Measurements from ENCODE around the gene UGT1A8.
"Not testable (repeated sequence)": the region's sequence is repeated elsewhere in the genome, so short reads cannot be mapped to it uniquely, and the experiment has no call there.

UGT1A8 gene

DNA sequence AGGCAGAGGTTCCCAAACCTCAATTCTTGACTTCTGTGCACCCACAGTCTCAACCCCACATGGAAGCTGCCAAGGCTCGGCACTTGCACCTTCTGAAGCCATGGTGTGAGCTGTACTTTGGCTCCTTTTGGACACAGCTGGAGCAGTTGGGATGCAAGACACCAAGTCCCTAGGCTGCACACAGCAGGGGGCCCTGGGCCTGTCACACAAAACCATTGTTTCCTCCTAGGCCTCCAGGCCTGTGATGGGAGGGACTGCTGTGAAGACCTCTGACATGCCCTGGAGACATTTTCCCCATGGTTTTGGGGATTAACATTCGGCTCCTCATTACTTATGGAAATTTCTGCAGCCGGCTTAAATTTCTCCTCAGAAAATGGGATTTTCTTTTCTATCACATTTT is 28.6 kb downstream of the UGT1A8 start:
- not testable (repeated sequence) for DNase-seq

DNA sequence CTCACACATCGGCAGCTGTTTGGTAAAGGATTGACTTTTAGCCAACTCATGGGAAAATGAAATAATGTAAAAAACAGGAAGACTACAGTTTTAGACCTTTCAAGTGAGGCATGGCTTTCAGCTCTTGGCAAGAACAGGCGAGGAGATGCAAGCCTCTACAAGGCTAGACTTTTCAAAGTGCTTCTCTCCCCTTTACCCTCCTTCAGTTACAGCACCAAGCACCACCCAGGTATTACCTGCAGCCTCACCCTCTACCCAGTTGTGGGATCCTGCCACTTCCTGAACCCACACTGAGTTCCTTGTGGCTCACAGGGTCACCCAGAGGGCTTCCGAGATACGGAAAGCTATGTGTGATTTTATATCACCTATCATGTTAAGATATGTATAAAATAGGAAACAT is 33.5 kb downstream of the UGT1A8 start:
- no peak for DNase-seq

DNA sequence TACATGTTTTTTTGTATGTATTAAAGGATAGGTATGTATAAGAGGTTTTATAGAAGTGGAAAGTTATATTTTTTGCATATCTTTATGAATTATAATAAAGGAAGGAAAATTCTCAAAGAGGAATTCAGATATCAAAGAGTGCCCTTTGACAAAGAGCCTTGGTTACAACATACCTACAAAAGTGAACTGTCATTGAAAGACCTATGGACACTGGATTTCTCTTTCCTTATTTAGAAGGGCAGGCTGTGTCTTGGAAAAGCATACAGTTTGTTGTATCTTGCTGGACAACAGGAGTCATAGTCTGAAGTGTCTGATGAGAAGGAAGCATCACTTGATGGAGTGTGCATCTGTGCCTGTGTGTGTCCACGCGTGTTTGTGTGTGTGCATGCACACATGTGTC is 34.0 kb downstream of the UGT1A8 start:
- no peak for DNase-seq

DNA sequence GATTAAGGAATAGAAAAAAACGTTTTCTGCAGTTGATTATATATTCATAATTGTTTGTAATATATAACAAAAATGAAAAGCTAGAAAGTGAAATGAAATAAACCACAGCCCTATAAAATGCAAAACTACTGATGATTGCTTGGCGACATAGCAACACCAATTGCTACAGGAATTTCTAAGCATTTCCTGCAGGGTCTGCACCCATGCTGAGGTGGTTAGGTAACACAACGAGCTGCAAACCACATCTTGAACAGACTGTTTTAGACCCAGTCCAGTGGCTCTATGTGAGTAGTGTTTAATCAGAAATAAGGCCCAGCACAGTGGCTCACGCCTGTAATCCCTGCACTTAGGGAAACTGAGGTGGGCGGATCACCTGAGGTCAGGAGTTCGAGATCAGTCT is 37.1 kb downstream of the UGT1A8 start:
- DNase-seq, result no peak

DNA sequence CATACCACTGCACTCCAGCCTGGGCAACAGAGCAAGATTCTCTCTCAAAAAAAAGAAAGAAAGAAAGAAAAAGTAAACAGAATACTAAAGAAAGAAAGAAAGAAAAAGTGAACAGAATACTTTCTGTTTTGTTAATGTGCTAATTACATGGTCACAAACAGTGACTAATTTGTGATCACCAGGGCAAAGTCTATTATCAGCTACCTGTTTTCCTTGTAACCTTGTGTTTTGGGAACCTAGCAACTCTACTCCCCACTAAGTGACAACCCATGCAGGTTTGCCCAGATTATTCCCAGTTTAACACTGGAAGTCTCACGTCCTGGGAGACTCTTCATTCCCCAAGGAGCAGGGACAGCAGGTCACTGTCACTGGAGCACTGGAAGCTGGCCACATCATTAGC is 37.6 kb downstream of the UGT1A8 start:
- no peak for DNase-seq

DNA sequence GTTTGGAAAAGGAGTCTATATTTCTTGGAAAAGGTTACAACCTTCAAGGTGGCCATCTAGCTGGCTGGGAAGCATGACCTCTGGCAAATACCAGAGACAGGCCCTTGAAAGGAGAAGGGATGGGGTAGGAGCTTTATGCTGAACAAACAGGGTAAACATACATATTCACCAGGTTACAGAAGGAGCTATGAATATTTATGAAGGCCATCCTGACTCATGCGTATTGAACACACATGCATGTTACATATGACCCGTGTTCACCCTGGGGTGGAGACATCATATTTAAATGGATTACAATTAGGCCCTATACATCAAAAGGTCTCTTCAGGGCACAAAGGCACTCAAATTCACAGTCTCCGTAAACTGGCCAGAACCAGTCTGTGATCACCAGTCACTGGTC is 38.5 kb downstream of the UGT1A8 start:
- not testable (repeated sequence) for DNase-seq

DNA sequence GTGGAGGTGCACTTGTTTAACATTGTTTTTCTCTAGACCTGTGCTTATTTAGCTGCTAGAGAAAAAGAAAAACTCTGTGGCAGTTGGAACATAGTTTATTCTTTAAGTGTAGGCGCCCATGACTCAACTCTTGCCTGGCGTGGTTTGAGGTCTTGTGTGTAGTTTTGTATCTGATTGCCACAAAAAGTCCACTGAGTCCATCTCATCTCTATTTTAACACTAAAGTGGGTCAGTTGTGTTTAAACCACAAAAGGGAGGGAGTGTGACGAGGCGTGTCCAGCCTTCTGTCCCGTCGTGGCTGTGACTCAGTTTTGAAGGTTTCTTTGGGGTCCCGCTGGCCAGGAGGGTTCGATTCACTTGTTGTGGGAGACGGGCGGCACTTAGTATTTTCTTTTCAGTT is 39.0 kb downstream of the UGT1A8 start:
- no peak for DNase-seq

DNA sequence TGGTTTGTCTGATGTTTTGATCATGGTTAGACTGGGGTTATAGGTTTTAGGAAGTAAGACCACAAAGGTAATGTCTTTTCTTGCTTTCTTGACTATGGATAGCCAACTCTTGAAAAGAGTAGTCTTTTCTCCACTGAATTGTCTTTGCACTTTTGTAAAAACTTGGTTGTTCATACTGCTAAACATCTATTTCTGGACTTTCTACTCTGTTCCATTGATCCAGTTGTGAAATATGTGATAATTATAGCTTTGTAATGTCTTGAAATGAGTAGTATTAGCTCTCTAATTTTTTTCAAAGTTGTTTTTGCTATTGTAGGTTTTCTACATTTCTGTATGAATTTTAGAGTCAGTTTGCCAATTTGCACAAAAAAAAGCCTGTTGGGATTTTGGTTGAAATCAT is 41.2 kb downstream of the UGT1A8 start:
- no peak for DNase-seq

DNA sequence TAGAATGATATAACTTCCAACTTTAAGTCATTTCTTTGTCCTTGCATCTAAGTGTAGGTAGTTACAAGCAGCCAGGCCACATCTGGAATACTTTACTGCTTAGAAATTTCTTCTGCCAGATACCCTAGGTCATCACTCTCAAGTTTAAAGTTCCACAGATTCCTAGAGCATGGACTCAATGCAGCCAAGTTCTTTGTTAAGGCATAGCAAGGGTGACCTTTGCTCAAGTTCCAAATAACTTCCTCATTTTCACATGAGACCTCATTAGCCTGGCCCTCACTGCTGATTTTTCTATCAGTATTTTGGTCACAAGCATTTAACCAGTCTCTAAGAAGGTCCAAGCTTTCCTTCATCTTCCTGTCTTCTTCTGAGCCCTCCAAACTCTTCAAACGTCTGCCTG is 46.5 kb downstream of the UGT1A8 start:
- DNase-seq, result no peak

DNA sequence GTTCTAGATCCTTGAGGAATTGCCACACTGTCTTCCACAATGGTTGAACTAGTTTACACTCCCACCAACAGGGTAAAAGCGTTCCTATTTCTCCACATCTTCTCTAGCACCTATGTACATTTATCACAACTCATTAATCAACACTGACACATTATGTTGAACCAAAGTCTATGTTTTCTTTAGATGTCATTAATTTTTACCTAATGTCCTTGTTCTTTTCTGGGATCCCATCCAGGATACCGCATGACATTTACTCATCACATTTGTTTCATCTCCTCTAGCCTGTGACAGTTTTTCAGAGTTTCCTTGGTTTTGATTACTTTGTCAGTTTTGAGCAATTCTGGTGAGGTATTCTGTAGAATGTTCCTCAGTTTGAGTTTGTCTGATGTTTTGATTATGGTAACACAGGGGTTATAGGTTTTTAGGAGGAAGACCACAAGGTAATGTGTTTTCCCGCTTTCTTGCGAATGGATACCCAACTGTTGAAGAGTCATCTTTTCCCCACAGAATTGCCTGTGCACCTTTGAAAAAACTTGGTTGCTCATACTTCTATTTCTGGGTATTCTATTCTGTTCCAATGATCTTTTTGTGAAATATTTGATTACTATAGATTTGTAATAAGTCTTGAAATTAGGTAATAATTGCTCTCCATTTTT is 51.3 kb downstream of the UGT1A8 start:
- no peak for DNase-seq

DNA sequence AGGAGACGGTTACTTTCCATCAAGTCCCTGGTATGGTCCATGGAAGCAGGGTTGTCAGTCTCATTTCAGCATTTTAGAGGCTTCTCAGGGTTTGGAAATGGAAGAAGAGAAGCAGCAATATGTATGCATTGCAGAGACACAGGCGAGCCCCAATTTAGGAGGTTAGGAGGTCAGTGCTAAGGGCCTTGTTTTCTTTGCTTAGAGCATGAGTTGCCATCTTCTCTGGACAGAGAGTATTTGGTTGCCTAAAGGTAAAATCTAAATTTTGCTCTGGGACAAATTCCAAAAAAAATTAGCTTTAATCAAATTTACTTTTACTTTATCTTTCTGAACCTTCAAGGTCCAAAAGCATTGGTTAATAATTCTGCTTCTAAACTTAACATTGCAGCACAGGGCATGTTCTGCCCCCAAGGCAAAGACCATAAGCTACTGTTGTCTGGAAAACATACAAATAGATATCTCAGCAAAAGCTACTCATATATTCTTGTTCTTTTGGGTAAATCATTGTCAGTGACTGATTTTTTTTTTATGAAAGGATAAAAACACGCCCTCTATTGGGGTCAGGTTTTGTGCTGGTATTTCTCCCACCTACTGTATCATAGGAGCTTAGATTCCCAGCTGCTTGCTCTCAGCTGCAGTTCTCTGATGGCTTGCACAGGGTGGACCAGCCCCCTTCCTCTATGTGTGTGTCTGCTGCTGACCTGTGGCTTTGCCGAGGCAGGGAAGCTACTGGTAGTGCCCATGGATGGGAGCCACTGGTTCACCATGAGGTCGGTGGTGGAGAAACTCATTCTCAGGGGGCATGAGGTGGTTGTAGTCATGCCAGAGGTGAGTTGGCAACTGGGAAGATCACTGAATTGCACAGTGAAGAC is 54.1 kb downstream of the UGT1A8 start, which contains the start of gene UGT1A9:
Gene UGT1A9, plus strand, starts transcription at position 609 of the 872 bp plus-strand sequence. Its CDS starts 37 bp downstream, at position 646.
- DNase-seq, result no peak

DNA sequence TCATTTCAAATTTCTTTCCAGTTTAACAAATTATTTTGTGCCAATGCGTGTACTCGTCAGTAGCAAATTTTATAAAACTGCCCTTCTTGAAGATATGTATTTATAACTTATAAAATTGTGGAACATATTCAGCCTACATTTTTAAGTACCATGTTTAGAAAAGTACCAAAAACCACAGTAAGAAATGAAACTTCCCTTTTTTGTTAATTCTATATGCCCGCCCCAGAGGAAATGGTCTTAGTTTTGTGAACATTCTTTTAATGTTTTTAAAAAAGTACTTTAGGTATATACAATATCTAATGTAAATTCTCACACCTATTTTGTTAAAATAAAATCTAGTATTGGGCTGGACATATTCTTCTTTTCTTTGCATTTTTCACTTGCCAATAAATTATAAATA is 55.5 kb downstream of the UGT1A8 start:
- DNase-seq, result no peak

DNA sequence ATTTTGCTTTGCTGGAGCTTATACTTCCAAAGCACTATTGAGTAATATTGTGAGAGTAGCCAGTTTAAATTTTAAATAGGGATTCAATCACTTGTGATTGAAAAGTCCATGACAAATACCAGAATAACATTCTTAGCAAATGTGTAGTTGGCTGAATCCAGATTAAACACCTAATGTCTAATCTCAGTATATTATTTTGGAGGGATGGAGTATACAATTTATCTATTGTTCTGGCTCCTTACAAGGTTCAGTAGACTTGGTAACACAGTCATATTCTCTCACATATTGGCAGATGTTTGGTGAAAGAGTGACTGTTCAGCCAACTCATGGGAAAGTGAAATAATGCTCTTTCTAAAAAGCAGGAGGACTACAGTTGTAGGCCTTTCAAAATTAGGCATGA is 56.5 kb downstream of the UGT1A8 start:
- DNase-seq, result no peak

DNA sequence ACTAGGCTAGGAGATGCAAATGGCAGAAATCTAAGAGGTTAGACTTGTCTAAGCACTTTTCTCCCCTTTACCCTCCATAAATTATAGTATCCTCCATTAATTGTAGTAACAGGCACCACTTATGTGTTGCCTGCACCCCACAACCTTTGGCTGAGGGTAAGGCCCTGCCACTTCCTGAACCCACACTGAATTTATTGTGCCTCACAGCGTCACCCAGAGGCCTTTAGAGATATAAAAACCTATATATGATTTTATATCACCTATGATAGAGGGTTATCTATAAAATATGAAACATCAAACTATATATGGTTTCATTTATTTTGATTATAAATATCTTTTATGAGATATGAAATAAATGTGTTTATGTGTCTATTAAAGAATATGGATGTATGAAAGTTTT is 56.9 kb downstream of the UGT1A8 start:
- no peak for DNase-seq

DNA sequence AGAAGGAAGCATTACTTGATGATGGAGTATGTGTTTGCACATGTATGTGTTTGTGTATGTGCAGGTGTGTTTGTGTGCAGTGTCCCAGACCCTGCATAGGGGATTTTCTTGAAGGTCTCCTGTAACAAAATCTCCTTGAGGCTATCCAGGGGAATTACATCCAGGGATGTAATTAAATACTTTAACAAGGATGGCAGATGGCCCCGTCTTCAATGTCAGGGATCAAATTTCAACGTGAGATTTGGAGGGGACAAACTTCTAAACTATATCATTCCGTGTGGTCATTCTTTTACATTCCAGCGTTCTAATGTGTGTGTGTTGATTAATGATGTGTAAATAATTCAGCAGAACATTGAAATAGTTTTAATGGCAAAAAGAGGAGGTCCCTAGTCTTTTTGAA is 57.6 kb downstream of the UGT1A8 start:
- no peak for DNase-seq

DNA sequence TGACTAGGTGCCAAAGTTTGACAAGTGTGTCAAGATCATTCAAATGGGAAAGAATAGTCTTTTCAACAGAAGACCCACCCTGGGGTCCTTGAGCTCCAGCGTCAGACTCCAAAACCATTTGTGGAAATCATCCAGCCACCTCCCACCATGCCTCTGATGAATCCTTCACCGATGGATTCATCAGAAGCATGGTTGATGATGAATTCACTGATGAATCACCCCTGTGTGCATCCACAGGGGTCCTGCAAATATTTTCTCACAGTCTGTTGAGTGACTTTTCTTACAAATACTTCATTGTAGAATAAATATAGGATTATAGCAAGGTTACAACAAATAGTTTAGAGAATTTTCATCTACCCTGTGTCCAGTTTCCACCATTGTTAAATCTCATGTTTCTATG is 58.6 kb downstream of the UGT1A8 start:
- no peak for DNase-seq

DNA sequence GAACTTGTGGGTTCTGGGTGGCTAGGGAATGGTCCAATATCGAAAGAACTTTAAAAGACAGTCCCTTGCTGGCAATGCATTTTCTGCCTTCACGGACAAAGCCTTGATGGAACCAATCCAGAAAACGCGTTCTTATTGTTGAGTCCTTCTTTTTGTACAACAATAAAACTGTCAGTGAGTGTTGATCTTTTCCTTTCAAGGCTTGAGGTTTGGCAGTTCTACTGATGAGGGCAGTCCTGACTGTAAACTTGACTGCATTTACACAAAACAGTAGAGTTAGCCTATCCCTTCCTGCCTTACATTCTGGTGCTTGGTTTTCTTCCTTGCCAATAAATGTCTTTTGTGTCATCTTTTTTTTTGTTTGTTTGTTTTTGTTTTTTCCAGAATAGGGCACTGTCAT is 61.8 kb downstream of the UGT1A8 start:
- DNase-seq, result no peak

DNA sequence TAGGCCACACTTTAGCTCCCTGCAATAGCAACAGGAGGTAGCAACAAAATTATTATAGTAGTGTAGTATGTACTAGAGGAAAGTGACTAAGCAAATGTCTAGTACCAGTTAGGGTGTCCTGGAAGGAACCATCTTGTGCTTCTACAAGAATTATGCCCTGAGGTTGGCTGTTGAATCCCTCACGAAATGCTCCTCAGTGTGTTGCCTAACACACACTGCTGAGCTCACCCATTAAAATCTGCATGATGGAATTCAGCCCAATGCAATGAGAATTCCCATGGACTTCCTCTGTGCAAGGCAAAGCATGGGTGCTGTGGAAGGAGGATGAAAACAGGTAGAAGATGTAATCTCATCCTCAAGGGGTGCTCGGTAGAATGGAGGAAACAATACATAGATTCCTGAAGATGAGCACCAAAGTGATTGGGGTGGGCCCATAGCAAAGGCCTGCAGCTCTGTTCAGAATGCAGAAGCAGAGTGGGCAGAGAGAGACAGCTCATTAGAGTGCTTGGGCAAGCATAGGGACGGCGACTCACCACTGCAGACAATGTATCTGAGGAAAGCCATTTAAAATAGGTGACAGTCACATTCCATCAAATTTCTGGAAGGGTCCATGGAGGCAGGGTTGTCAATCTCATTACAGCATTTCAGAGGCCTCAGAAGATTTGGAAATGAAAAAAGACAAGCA is 63.1 kb downstream of the UGT1A8 start:
- DNase-seq, result no peak

DNA sequence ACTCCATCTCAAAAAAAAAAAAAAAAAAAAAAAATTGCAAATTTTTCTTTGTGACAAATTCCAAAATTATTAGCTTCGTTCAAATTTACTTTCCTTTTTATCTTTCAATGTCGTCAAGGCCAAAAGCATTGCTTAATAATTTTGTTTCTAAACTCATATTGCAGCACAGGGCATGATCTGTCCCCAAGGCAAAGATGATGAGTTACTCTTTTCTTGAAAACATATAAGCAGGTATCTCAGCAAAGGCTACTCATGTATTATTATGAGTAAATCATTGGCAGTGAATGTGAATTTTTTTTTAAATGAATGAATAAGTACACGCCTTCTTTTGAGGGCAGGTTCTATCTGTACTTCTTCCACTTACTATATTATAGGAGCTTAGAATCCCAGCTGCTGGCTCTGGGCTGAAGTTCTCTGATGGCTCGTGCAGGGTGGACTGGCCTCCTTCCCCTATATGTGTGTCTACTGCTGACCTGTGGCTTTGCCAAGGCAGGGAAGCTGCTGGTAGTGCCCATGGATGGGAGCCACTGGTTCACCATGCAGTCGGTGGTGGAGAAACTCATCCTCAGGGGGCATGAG is 64.2 kb downstream of the UGT1A8 start, which contains the start of gene UGT1A7:
Gene UGT1A7, plus strand, starts transcription at position 381 of the 579 bp plus-strand sequence. Its CDS starts 37 bp downstream, at position 418.
- DNase-seq, result no peak

DNA sequence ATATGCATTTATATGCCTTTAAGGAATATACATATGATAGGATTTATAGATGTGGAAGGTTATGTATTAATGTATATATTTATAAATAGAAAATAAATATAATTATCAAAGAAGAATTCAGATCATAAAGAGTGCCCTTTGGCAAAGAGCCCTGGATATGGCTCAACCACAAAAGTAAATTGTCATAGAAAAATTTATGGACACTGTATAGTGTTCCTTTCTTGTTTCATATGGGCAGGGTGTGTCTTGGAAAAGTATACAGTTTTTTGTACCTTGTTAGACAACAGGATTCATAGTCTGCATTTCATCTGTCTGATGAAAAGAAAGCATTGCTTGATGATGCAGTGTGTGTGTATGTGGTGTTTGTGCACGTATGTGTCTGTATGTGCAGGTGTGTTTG is 67.2 kb downstream of the UGT1A8 start:
- DNase-seq, result no peak

DNA sequence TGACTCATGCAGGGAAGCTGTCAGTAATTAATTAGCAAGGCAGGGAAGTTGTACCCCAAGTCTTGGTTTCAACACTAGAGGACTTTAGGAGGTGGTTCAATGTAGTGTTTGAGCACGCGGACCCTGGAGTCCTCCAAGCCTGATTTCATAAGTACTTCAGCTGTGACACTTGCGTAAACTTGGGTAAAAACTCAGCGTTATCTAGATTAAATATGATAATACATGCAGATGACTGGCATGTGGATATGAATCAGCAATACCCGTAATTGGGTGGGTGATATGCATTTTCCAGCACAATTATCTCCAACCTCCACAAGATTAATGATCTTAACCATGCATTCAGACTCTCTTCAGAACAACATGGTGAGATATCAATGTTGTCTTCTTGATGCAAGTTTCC is 69.5 kb downstream of the UGT1A8 start:
- no peak for DNase-seq

DNA sequence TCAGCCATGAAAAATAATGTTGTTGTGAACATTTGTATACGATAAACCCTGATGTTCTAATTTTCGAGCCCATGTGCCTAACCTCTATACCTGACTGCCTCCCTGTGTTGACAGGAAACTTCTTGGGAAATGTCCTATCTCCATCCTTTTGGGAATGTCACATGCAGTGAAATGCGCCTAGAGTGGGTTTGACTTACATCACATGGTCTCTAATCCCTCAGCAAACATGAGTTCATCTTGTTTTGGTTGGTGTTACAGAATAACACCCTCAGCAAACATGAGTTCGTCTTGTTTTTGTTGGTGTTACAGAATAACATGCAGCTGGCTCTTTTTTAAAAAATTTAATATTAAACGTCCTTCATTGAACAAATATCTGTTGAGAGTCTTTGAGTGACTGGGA is 70.9 kb downstream of the UGT1A8 start:
- DNase-seq, result no peak

DNA sequence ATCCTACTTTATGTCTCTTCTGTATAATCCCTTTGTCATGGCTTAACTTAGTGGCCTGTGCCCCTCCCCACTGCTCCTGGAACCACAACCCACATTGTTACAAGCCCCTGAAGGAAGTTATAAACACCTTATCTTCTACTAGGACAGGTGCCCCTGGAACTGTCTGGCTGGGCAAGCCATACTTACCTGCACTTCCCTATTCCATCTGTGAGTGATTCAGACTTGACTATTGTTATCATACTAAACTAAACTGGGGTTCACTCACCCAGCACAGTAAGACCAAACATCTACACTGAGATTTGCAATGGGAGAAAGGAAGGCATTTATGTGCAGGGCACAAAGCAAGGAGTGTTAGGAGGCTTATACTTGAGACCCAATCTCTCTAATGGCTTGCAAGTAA is 71.6 kb downstream of the UGT1A8 start:
- DNase-seq, result no peak
